Measurements from ENCODE around the gene PIK3IP1. TPM values are rescaled to one million over a fixed set of nuclear protein-coding genes. Genes with fewer than 3 reads are reported as not detected.
A peak's percentile ranks its signal among the peaks of the same experiment; 100 is the strongest.

Gene PIK3IP1
- total and polyA plus RNA-seq, 9 of the 15 experiments (the other 6 are each of a cell fraction or from before 2014, with no cell fraction given), result 0.11 to 1.3 (median 0.77) TPM

DNA sequence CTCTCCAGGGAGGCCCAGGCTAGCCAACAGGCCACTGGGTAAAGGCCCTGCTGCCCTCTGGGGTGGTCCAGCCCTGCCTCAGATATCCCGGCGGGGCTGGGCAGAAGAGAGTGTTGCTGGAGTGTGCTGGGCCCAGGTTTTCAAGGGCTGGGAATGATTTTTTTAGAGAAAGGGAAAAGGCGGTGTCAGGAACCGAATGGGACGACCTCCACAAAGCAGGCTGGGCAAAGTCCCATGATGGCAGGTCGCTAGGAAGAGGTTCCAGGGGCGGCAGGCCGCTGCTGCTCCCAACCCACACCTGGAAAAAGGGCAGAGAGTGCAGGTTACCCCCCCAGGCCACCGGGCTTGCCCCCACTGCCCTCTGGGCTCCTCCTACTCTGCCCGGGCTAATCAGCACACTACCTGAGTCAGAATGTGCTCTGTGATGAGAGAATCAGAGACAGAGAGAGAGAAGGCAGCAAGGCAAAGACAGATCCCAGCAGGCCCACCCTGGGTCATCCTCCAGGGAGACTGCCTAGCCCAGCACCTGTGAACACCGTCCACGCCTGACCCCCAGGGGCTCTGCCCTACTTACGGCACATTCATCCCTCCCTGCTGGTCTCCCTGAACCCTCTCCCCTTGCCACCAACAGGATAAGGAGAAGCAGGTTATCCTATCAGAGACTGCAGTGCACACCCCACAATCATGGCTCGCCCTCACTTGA is 49.2 kb upstream of the PIK3IP1 start:
- Histone ChIP-seq H3K36me3 (ENCODE audit: control insufficient read depth, insufficient read depth, low read length) (peaks cover 28% of the 10 kb centered on the region; the same call in 2 of the 3 replicates), H3K9ac (ENCODE audit: insufficient read depth in 1 of 2, low read depth in 2 of 2, low read length in 2 of 2) (peak overlapping the region in 1 of 2 experiments; percentile 10; a peak in 1 of 4 replicates), H3K27ac (ENCODE audit: extremely low read depth, low read depth, low read length) (no peak overlapping the region), H3K79me2 (ENCODE audit: control insufficient read depth, insufficient read depth, low read length) (peaks cover 3% of the 10 kb centered on the region; the same call in 2 of the 3 replicates), H3K9me3 (replicated peaks; ENCODE audit: control insufficient read depth, insufficient read depth, low read depth, low read length) (no peaks in the 10 kb centered on the region), H3K4me2 (ENCODE audit: insufficient read depth, low read length) (no peak overlapping the region), H3K27me3 (ENCODE audit: control insufficient read depth in 2 of 2, insufficient read depth in 2 of 2, low read length in 2 of 2) (no peaks in the 10 kb centered on the region), H3K4me1 (replicated peaks in 1 of 2; ENCODE audit: control insufficient read depth in 2 of 2, insufficient read depth in 2 of 2, low read length in 2 of 2) (peaks cover 2 to 30% of the 10 kb centered on the region in 2 experiments; a peak in 4 of 5 replicates), H3K4me3 (no peak overlapping the region), H2AFZ (ENCODE audit: low read depth, low read length) (no peak overlapping the region), H3K9me1 (ENCODE audit: control insufficient read depth, insufficient read depth, low read length) (no peaks in the 10 kb centered on the region), H4K20me1 (replicated peaks; ENCODE audit: control insufficient read depth, insufficient read depth, low read length) (no peaks in the 10 kb centered on the region)
- BruUV-seq (replicated peaks), result no TSS peak
- ATAC-seq (no peak), DNase-seq (ENCODE audit: extremely low read depth in 1 of 4, low spot score in 3 of 4) (no peak), FAIRE-seq (no peak)
- TF ChIP-seq EHMT2 (IDR thresholded peaks at IDR 0.05) (no peak), ATF1 (CRISPR knock-in tag; IDR thresholded peaks at IDR 0.05) (no peak), ATF1 (tag; IDR thresholded peaks at IDR 0.05) (no peak), SNIP1 (IDR thresholded peaks at IDR 0.05; ENCODE audit: low read depth) (no peak), HDGF (IDR thresholded peaks at IDR 0.05) (no peak), NR4A1 (CRISPR knock-in tag; IDR thresholded peaks at IDR 0.05) (no peak), NR4A1 (tag; IDR thresholded peaks at IDR 0.05) (no peak), DPF2 (IDR thresholded peaks at IDR 0.05) (no peak), ZNF12 (CRISPR knock-in tag; IDR thresholded peaks at IDR 0.05) (no peak)
- TF ChIP-seq, protein P1, sequence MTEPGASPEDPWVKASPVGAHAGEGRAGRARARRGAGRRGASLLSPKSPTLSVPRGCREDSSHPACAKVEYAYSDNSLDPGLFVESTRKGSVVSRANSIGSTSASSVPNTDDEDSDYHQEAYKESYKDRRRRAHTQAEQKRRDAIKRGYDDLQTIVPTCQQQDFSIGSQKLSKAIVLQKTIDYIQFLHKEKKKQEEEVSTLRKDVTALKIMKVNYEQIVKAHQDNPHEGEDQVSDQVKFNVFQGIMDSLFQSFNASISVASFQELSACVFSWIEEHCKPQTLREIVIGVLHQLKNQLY (CRISPR knock-in tag; conservative IDR thresholded peaks at IDR 0.05), result no peak
- TF ChIP-seq, protein P2, sequence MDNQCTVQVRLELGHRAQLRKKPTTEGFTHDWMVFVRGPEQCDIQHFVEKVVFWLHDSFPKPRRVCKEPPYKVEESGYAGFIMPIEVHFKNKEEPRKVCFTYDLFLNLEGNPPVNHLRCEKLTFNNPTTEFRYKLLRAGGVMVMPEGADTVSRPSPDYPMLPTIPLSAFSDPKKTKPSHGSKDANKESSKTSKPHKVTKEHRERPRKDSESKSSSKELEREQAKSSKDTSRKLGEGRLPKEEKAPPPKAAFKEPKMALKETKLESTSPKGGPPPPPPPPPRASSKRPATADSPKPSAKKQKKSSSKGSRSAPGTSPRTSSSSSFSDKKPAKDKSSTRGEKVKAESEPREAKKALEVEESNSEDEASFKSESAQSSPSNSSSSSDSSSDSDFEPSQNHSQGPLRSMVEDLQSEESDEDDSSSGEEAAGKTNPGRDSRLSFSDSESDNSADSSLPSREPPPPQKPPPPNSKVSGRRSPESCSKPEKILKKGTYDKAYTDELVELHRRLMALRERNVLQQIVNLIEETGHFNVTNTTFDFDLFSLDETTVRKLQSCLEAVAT (IDR thresholded peaks at IDR 0.05), result no peak
- CTCF ChIA-PET (ENCODE audit: low intra/inter-chr PET ratio), result no interaction called here
- POLR2A ChIA-PET, result interaction anchor here (0.7 kb wide), 1 partner anchor 49 kb away, joined by 3 read pairs; the partner anchor contains the start of gene PIK3IP1
- intact Hi-C loops (cut with micrococcal nuclease) (no loop called here), in situ Hi-C loops (cut with MboI) (no loop called here)
- 65% methylated on average over 2 of the region's 14 CpGs for WGBS (ENCODE audit: insufficient coverage, low coverage, missing lambda C conversion rate)
